Esophagus squamous epithelium (tissue), 5 donors: Measurements from ENCODE around the gene RIBC2. TPM values are rescaled to one million over a fixed set of nuclear protein-coding genes. Genes with fewer than 3 reads are reported as not detected.

Source experiments
- DNase-seq: peaks from one replicate; lab custom pipeline; 2025; lab: John Stamatoyannopoulos, UW
- H3K27ac ChIP-seq, 4 donors: fragments of 200-600 bp; sonication (generic); one replicate each; pipeline ENCODE4 v1.5.1; 2016 to 2019; ENCODE audit warnings: mild to moderate bottlenecking in 1 of 4
- H3K27me3 ChIP-seq, 4 donors: fragments of 200-600 bp; sonication (generic); 1 replicate in 3 of 4; 2 replicates in 1 of 4; pipeline versions ENCODE4 v1.5.1 to v1.6.0; 2017 to 2021; ENCODE audit warnings: antibody characterized with exemption in 1 of 4
- H3K36me3 ChIP-seq, 3 donors: fragments of 200-600 bp; sonication (generic); one replicate each; pipeline ENCODE4 v1.5.1; 2016 to 2019
- H3K4me1 ChIP-seq, 3 donors: fragments of 200-600 bp; sonication (generic); one replicate each; pipeline ENCODE4 v1.5.1; 2017 to 2019
- H3K4me3 ChIP-seq, 4 donors: fragments of 200-600 bp; sonication (generic); 1 replicate in 3 of 4; 2 replicates in 1 of 4; pipeline ENCODE4 v1.5.1; 2016 to 2019; ENCODE audit warnings: mild to moderate bottlenecking in 2 of 4, moderate library complexity in 1 of 4
- H3K9me3 ChIP-seq, 3 donors: fragments of 200-600 bp; sonication (generic); one replicate each; pipeline ENCODE4 v1.5.1; 2016 to 2019
- POLR2A ChIP-seq, 4 donors: fragments of 450-650 bp; IDR thresholded peaks; one replicate each; pipeline ENCODE4 v1.6.1; 2017; ENCODE audit warnings: antibody characterized with exemption in 4 of 4, mild to moderate bottlenecking in 4 of 4, moderate library complexity in 3 of 4
- WGBS, 2 donors: methylation state at CpG; one replicate each; pipeline ENCODE4 v1.1.5; 2018; 5-methylcytosine and 5-hydroxymethylcytosine counted together
- intact Hi-C: fragments of 100-400 bp; cut with DNase I; formaldehyde crosslinking; loops from one replicate; pipeline ENCODE4 v1.15.0; 2022
- total RNA-seq, 4 donors: library from RNA; depleted of rRNA; stranded (reverse); fragments of >200 nt; gene quantifications; one replicate each; pipeline ENCODE4 v1.1.0, GENCODE V29; 2016
- TF ChIP-seq, protein P1 (sequence below), 6 experiments: fragments of 450-650 bp in 4 of 6; fragments of 200-600 bp in 2 of 6; sonication (generic) in 2 of 6; IDR thresholded peaks; one replicate each; pipeline ENCODE4 v1.5.1; 2016 to 2019; ENCODE audit warnings: antibody characterized with exemption in 6 of 6, mild to moderate bottlenecking in 4 of 6, moderate library complexity in 4 of 6
- donor health status: DM: yes; HTN: yes; CAD: no.

Gene RIBC2
- total RNA-seq, 4 donors from 2014 or later: 0.19 to 0.76 (median 0.75) TPM; not detected in 1

DNA sequence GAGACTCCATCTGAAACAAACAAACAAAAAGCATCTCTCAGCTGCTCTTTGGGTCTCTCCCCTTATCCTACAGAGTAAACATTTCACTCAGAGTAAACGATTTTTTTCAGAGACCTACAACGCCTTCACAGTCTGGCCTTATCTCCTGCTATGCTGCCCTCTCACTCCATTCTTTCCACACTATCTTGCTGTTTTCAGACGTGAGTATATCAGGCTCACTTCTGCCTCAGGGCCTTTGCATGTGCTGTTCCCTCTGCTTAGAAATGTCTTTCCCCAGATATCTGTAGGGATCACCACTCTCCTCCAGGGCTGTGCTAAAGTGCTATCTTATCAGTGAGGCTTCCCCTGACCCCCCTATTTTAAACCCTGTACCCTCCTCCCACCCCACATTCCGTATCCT lies 6.5 kb downstream of the RIBC2 start:
- Histone ChIP-seq H3K27ac (no peak overlapping the region), H3K4me1 (peaks cover 3 to 20% (median 8%) of the 10 kb centered on the region in 3 donors), H3K9me3 (no peaks in the 10 kb centered on the region), H3K27me3 (no peaks in the 10 kb centered on the region), H3K36me3 (no peaks in the 10 kb centered on the region), H3K4me3 (no peak overlapping the region)
- intact Hi-C loops: no loop called here
- WGBS, 2 donors: 88 to 90% methylated on average over 4 of the region's 4 CpGs
- DNase-seq: no peak
- TF ChIP-seq POLR2A (IDR thresholded peaks at IDR 0.05): no peak
- TF ChIP-seq, protein P1, sequence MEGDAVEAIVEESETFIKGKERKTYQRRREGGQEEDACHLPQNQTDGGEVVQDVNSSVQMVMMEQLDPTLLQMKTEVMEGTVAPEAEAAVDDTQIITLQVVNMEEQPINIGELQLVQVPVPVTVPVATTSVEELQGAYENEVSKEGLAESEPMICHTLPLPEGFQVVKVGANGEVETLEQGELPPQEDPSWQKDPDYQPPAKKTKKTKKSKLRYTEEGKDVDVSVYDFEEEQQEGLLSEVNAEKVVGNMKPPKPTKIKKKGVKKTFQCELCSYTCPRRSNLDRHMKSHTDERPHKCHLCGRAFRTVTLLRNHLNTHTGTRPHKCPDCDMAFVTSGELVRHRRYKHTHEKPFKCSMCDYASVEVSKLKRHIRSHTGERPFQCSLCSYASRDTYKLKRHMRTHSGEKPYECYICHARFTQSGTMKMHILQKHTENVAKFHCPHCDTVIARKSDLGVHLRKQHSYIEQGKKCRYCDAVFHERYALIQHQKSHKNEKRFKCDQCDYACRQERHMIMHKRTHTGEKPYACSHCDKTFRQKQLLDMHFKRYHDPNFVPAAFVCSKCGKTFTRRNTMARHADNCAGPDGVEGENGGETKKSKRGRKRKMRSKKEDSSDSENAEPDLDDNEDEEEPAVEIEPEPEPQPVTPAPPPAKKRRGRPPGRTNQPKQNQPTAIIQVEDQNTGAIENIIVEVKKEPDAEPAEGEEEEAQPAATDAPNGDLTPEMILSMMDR (IDR thresholded peaks at IDR 0.05): no peak

DNA sequence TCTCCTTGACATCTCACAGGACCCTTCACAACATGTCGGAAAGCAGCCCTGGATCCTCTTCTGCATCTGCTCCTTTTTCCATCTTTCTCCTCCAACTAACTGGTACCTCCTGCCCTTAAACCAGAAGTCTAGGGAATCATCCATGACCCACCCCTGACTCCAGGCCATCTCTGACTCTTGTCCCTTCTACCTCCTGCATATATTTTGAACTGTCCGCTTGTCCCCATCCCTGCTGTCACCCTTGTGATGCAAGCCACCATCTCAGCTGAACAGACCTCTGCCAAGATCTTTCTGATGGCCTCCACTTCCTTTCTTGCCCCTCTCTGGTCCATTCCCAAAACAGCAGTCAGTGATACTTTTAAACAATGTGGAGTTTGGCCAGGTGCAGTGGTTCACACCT lies 7.0 kb downstream of the RIBC2 start:
- intact Hi-C loops: no loop called here

DNA sequence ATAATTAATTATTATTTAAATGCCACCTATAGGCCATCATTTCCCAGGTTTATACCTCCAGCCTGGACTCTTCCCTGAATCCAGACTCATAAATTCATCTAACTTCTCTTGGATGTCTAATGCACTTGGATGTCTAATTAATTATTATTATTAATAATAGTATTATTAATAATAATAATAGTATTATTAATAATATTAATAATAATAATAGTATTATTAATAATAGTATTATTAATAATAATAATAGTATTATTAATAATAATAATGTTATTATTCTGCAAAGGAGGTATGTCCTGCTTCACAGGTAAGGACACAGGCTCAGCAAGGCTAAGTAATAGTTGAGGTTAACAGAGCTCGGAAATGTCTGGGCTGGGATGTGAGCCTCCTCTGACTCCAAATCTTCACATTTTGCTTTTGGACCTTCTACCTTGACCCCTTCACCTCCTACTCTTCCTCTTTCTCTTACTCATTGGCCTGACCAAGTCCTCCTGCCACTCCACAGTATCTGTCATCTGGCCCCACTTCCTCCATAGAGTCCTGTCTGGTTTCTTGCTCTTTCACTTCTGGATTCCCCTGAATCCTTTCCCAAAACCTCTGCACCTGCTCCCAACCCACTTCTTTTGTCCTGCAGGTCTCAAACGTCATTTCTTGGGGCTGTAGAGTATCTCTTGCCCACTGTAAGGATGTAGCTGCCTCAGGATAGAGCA lies 8.0 kb downstream of the RIBC2 start:
- peaks cover 3 to 27% (median 8%) of the 10 kb centered on the region in 3 donors for H3K4me1 ChIP-seq
- DNase-seq: no peak
- TF ChIP-seq, protein P1 (IDR thresholded peaks at IDR 0.05): no peak
- no peak for TF ChIP-seq POLR2A (IDR thresholded peaks at IDR 0.05)
- no peaks in the 10 kb centered on the region for H3K27me3 ChIP-seq
- no peak overlapping the region for H3K4me3 ChIP-seq
- no peak overlapping the region for H3K27ac ChIP-seq
- intact Hi-C loops: no loop called here
- 66 to 72% methylated on average over 2 of the region's 2 CpGs for WGBS, 2 donors
- no peaks in the 10 kb centered on the region for H3K36me3 ChIP-seq
- H3K9me3 ChIP-seq: no peaks in the 10 kb centered on the region

More for the DNA sequence above, 7.0 kb downstream of the RIBC2 start:
- Histone ChIP-seq H3K4me3 (no peak overlapping the region), H3K27ac (no peak overlapping the region), H3K9me3 (no peaks in the 10 kb centered on the region), H3K36me3 (no peaks in the 10 kb centered on the region), H3K27me3 (no peaks in the 10 kb centered on the region), H3K4me1 (peaks cover 3 to 25% (median 8%) of the 10 kb centered on the region in 3 donors)
- 89 to 94% methylated on average over 2 of the region's 2 CpGs for WGBS, 2 donors
- DNase-seq: no peak
- TF ChIP-seq, protein P1 (IDR thresholded peaks at IDR 0.05): no peak
- no peak for TF ChIP-seq POLR2A (IDR thresholded peaks at IDR 0.05)

DNA sequence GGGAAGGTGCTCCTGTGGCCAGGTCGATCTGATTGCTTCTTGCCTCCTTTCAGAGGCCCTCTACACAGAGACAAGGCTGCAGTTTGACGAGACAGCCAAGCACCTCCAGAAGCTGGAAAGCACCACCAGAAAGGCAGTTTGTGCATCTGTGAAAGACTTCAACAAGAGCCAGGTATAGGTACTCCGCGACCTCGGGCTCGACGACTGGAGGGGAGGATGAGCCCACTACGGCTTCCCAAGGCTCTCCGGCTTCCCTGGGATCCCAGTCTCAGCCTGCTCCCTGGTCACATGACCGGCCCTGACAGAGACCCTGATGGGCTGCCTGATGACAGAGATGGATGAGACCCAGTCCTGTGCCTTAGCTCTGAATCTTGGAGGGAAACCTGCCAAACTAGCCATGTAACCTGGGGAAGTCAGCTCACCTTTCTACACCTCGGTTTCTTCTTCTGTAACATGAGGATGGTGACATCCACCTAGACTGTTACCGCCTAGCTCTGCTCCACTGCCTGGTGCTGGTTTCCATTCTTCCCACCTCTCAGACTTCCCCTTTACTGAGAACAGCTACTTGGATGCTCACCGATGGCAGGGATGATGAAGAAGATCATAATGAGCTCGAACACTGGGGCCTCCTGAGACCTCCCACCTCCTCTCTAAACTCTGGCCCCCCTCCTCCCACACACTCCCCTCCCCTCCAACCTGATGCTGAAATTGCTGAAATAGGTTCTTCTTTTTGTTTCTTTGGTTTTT lies 8.9 kb downstream of the RIBC2 start:
- Histone ChIP-seq H3K27me3 (no peaks in the 10 kb centered on the region), H3K9me3 (peaks cover 0 to 3% (median 0%) of the 10 kb centered on the region in 3 donors), H3K27ac (no peak overlapping the region), H3K4me1 (peaks cover 3 to 27% (median 8%) of the 10 kb centered on the region in 3 donors), H3K4me3 (no peak overlapping the region), H3K36me3 (no peaks in the 10 kb centered on the region)
- no peak for DNase-seq
- intact Hi-C loops: no loop called here
- 86 to 87% methylated on average over 11 to 12 of the region's 14 CpGs for WGBS, 2 donors
- TF ChIP-seq, protein P1 (IDR thresholded peaks at IDR 0.05): no peak
- TF ChIP-seq POLR2A (IDR thresholded peaks at IDR 0.05): no peak

DNA sequence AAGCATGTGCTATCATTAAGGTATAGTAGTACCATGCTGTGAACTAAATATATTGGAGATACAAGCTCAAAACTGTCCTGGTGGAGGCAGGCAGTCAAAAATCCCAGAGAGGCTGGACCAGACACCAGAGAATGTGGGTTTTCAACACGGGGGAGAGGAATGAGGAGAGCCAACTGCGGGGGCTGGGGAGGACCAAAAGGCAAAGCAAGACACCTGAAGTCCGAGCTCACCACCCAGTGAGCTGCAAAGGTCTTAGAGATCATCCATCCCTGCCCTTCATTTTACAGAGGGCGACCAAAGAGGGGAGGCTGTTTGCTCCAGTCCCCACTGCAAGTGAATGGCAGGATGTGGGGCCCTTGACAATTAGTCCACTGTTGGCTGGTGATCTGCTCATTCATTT lies 10.0 kb downstream of the RIBC2 start:
- 77% methylated on average over 4 of the region's 4 CpGs for whole genome bisulfite sequencing, 2 donors
- peaks cover 0 to 3% (median 0%) of the 10 kb centered on the region in 3 donors for H3K9me3 ChIP-seq
- intact Hi-C loops: no loop called here

More for the DNA sequence above, 10.0 kb downstream of the RIBC2 start:
- Histone ChIP-seq H3K36me3 (no peaks in the 10 kb centered on the region), H3K27me3 (no peaks in the 10 kb centered on the region), H3K4me3 (no peak overlapping the region), H3K27ac (peak overlapping the region in 2 of 4 donors; percentile 9 to 79), H3K4me1 (peaks cover 3 to 23% (median 8%) of the 10 kb centered on the region in 3 donors)
- no peak for DNase-seq
- no peak for TF ChIP-seq POLR2A (IDR thresholded peaks at IDR 0.05)
- TF ChIP-seq, protein P1 (IDR thresholded peaks at IDR 0.05): no peak
